ENCODE results near the gene SLC9A9. TPM values are rescaled to one million over a fixed set of nuclear protein-coding genes. Genes with fewer than 3 reads are reported as not detected.
A peak's percentile ranks its signal among the peaks of the same experiment; 100 is the strongest.

The SLC9A9 gene
- total and polyA plus RNA-seq, 10 of the 15 experiments (the other 5 are each of a cell fraction or from before 2014, with no cell fraction given) = 3.5 to 14.2 (median 9.3) TPM

DNA sequence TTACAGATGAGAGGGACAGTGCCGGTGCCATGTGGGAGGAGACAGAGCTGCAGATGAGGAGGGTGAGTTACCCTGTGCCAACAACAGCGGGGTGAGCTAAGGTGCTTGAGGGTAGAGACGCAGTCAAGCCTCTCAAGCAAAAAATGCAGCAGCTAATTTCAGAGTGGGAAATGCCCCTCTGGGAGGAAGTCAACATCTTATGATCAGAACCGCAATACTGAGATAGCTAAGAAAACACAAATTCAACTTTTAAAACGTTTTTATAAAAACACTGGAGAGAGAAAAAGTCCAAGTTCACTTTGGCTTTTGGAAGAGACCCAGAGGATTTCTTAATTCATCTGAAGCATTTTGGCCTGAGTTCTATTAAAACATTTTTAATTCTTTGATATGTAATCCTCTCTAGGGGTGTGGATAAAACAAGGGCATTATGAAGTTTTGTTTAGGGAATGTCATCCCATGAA, 319.2 kb downstream of the SLC9A9 start:
- DNase-seq (ENCODE audit: low read depth, low spot score) = peak; percentile 53
- Histone ChIP-seq H3K27me3 (replicated peaks in 1 of 2; ENCODE audit: control insufficient read depth in 2 of 2, insufficient read depth in 2 of 2, low read length in 1 of 2) (no peaks in the 10 kb centered on the region), H2AFZ (ENCODE audit: control insufficient read depth, low read depth, low read length) (peak overlapping the region; percentile 74), H3K4me2 (ENCODE audit: control insufficient read depth, insufficient read depth) (peak overlapping the region; percentile 43; the same call in 1 of the 2 replicates), H3K27ac (ENCODE audit: control insufficient read depth, insufficient read depth) (no peak overlapping the region; the same call in 1 of the 2 replicates), H3K36me3 (ENCODE audit: control insufficient read depth in 2 of 2, insufficient read depth in 2 of 2, low read length in 1 of 2) (no peaks in the 10 kb centered on the region), H3K4me3 (no peak overlapping the region), H3K9me3 (replicated peaks; ENCODE audit: control insufficient read depth, insufficient read depth, low read length) (no peaks in the 10 kb centered on the region; the same call in 1 of the 3 replicates), H4K20me1 (ENCODE audit: control insufficient read depth, insufficient read depth) (no peaks in the 10 kb centered on the region), H3K9ac (ENCODE audit: control insufficient read depth, insufficient read depth, low read length) (no peak overlapping the region), H3K4me1 (ENCODE audit: control insufficient read depth, insufficient read depth, low read length) (peaks cover 12% of the 10 kb centered on the region), H3K79me2 (ENCODE audit: control insufficient read depth, insufficient read depth, low read length) (no peaks in the 10 kb centered on the region)
- no TSS peak for BruUV-seq (replicated peaks)
- ATAC-seq = peak; percentile 86
- in situ Hi-C loops (cut with MboI) (no loop called here), intact Hi-C loops (cut with micrococcal nuclease; ENCODE audit: unreplicated experiment) (no loop called here)
- peak; percentile 66 for TF ChIP-seq NFIC (IDR thresholded peaks at IDR 0.05; ENCODE audit: low read depth, low read length)
- TF ChIP-seq, protein P1, sequence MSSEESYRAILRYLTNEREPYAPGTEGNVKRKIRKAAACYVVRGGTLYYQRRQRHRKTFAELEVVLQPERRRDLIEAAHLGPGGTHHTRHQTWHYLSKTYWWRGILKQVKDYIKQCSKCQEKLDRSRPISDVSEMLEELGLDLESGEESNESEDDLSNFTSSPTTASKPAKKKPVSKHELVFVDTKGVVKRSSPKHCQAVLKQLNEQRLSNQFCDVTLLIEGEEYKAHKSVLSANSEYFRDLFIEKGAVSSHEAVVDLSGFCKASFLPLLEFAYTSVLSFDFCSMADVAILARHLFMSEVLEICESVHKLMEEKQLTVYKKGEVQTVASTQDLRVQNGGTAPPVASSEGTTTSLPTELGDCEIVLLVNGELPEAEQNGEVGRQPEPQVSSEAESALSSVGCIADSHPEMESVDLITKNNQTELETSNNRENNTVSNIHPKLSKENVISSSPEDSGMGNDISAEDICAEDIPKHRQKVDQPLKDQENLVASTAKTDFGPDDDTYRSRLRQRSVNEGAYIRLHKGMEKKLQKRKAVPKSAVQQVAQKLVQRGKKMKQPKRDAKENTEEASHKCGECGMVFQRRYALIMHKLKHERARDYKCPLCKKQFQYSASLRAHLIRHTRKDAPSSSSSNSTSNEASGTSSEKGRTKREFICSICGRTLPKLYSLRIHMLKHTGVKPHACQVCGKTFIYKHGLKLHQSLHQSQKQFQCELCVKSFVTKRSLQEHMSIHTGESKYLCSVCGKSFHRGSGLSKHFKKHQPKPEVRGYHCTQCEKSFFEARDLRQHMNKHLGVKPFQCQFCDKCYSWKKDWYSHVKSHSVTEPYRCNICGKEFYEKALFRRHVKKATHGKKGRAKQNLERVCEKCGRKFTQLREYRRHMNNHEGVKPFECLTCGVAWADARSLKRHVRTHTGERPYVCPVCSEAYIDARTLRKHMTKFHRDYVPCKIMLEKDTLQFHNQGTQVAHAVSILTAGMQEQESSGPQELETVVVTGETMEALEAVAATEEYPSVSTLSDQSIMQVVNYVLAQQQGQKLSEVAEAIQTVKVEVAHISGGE (CRISPR knock-in tag; IDR thresholded peaks at IDR 0.05) = no peak
- TF ChIP-seq SPI1 (IDR thresholded peaks at IDR 0.05; ENCODE audit: borderline replicate concordance, insufficient read depth, low read depth, low read length) = peak; percentile 61
- TF ChIP-seq PAX5 (IDR thresholded peaks at IDR 0.05; ENCODE audit: borderline replicate concordance, low read depth, low read length) = peak; percentile 43; the same call in 1 of the 2 replicates
- 0 out of 2 replicates have a peak, but pooled peaks have one; percentile 21 for TF ChIP-seq MEF2A (IDR thresholded peaks at IDR 0.05; ENCODE audit: insufficient read depth, low read depth, low read length)
- TF ChIP-seq, protein P2, sequence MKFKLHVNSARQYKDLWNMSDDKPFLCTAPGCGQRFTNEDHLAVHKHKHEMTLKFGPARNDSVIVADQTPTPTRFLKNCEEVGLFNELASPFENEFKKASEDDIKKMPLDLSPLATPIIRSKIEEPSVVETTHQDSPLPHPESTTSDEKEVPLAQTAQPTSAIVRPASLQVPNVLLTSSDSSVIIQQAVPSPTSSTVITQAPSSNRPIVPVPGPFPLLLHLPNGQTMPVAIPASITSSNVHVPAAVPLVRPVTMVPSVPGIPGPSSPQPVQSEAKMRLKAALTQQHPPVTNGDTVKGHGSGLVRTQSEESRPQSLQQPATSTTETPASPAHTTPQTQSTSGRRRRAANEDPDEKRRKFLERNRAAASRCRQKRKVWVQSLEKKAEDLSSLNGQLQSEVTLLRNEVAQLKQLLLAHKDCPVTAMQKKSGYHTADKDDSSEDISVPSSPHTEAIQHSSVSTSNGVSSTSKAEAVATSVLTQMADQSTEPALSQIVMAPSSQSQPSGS (IDR thresholded peaks at IDR 0.05; ENCODE audit: low read length) = peak; percentile 29; the same call in 1 of the 2 replicates
- TF ChIP-seq CREM (IDR thresholded peaks at IDR 0.05; ENCODE audit: low read depth) = peak; percentile 21; the same call in 1 of the 2 replicates
- no peak for TF ChIP-seq ZNF622 (IDR thresholded peaks at IDR 0.05)
- TF ChIP-seq ZNF687 (IDR thresholded peaks at IDR 0.05) = no peak
- TF ChIP-seq RUNX3 (IDR thresholded peaks at IDR 0.05; ENCODE audit: low read length) = peak; percentile 78
- peak; percentile 77; the same call in 1 of the 2 replicates for TF ChIP-seq RBBP5 (conservative IDR thresholded peaks at IDR 0.05)
- WGBS (ENCODE audit: insufficient coverage, insufficient replicate concordance, low lambda C conversion rate, missing lambda C conversion rate) = 34% methylated on average over 5 of the region's 5 CpGs
- RAD21 ChIA-PET (ENCODE audit: unreplicated experiment) = no interaction called here
- POLR2A ChIA-PET = no interaction called here
- CTCF ChIA-PET = interaction anchor here (1.0 kb wide), 1 partner anchor 48 kb away, joined by 3 read pairs; no protein-coding TSS in a partner anchor
- no peak for FAIRE-seq
- SMC1A ChIA-PET (ENCODE audit: uncharacterized antibody, unreplicated experiment) = interaction anchor here (1.0 to 1.5 kb wide), 3 partner anchors 10 to 421 kb away, joined by 3 to 4 read pairs (median 3); no protein-coding TSS in a partner anchor
